ENCODE measurements around the gene ART1. TPM values are rescaled to one million over a fixed set of nuclear protein-coding genes. Genes with fewer than 3 reads are reported as not detected.

ART1 gene
- polyA plus RNA-seq, 1 donor (not counting 4 experiments of a cell fraction or from before 2014, with no cell fraction given), result not detected

DNA sequence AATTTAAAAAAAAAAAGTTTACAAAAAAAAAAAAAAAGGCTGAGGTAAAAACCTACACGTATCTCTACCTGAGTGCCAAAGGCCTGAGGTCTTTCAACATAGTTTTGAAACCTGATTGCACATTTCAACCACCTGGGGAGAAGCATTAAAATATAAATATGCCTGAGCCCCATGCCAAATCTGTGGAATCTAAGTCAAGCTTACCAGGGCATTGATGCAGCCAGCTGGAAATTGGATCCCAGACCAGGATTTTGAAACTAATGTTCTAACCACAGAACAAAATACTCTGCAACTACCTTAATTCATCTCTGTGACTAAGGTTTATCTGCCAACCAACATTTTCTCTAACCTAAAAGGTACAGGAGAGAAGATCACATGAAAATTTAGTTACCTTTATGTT lies 65.0 kb downstream of the ART1 start:
- Histone ChIP-seq H2AFZ (ENCODE audit: control insufficient read depth, low read length) (no peak overlapping the region), H3K27ac (ENCODE audit: control insufficient read depth, insufficient read depth, low read length) (no peak overlapping the region), H3K4me2 (ENCODE audit: control insufficient read depth, extremely low read depth, insufficient read depth, low read depth, low read length) (no peak overlapping the region), H3K79me2 (ENCODE audit: control insufficient read depth, insufficient read depth, low read length) (no peaks in the 10 kb centered on the region), H3K4me1 (ENCODE audit: control insufficient read depth, extremely low read depth, insufficient read depth, low read length) (no peaks in the 10 kb centered on the region), H3K9me3 (ENCODE audit: control insufficient read depth, low read depth, low read length) (no peaks in the 10 kb centered on the region), H3K9ac (ENCODE audit: control insufficient read depth, extremely low read depth, insufficient read depth, low read length) (no peak overlapping the region), H3K9me1 (ENCODE audit: control insufficient read depth, extremely low read depth, insufficient read depth, low read length) (no peaks in the 10 kb centered on the region), H3K36me3 (ENCODE audit: control insufficient read depth in 2 of 2, extremely low read depth in 1 of 2, insufficient read depth in 2 of 2, low read length in 2 of 2) (peaks cover 14 to 32% of the 10 kb centered on the region in 2 experiments), H3K27me3 (ENCODE audit: control insufficient read depth, extremely low read depth, insufficient read depth, low read length) (no peaks in the 10 kb centered on the region), H4K20me1 (ENCODE audit: control insufficient read depth, extremely low read depth, insufficient read depth, low read length) (no peaks in the 10 kb centered on the region), H3K4me3 (ENCODE audit: control insufficient read depth in 2 of 3, extremely low read depth in 1 of 3, insufficient read depth in 2 of 3, low read depth in 1 of 3, low read length in 3 of 3) (no peak overlapping the region)
- dilution Hi-C loops (cut with MboI; ENCODE audit: extremely low pct_ligation_motif_present, low sequenced_read_pairs), result no loop called here
- FAIRE-seq (no peak), DNase-seq (ENCODE audit: low read depth, low spot score) (no peak)
- no peak for TF ChIP-seq EZH2 (IDR thresholded peaks at IDR 0.05; ENCODE audit: low read length)
- TF ChIP-seq, protein P1, sequence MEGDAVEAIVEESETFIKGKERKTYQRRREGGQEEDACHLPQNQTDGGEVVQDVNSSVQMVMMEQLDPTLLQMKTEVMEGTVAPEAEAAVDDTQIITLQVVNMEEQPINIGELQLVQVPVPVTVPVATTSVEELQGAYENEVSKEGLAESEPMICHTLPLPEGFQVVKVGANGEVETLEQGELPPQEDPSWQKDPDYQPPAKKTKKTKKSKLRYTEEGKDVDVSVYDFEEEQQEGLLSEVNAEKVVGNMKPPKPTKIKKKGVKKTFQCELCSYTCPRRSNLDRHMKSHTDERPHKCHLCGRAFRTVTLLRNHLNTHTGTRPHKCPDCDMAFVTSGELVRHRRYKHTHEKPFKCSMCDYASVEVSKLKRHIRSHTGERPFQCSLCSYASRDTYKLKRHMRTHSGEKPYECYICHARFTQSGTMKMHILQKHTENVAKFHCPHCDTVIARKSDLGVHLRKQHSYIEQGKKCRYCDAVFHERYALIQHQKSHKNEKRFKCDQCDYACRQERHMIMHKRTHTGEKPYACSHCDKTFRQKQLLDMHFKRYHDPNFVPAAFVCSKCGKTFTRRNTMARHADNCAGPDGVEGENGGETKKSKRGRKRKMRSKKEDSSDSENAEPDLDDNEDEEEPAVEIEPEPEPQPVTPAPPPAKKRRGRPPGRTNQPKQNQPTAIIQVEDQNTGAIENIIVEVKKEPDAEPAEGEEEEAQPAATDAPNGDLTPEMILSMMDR (optimal IDR thresholded peaks at IDR 0.05 in 1 of 3, IDR thresholded peaks at IDR 0.05 in 1 of 3, conservative IDR thresholded peaks at IDR 0.05 in 1 of 3; ENCODE audit: extremely low read depth in 1 of 3, insufficient read depth in 2 of 3, low read length in 3 of 3), result no peak

DNA sequence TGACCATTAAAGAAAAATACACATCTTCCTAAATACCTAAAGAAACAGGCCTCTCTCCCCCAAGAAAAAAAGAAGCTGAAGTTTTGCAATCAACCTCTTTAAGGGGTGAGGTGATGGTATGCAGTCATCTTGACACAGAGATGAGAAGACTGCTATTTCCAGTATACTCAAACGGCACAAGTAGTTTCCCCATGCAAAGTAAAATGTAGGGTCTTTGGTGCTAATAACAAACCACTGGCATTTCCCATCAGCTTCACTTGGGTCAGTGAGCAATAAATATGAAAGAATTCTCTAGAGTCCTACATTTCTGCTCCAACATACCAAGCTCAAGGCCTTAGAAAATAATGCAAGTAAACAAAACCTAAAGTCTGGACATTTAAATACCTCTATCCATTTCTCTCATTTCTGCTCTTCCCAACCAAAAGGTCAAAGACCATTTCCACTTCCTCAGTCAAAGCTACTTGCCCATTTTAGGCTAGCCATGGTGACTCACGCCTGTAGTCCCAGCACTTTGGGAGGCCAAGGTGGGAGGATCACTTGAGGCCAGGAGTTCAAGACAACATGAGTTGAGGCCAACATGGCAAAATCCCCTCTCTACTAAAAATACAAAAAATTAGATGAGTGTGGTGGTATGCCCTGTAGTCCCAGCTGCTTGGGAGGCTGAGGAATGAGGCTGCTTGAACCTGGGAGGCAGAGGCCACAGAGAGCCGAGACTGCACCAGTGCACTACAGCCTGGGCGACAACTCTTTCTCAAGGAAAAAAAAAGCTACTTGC lies 65.7 kb downstream of the ART1 start:
- no peaks in the 10 kb centered on the region for H4K20me1 ChIP-seq (ENCODE audit: control insufficient read depth, extremely low read depth, insufficient read depth, low read length)
- H3K9me1 ChIP-seq (ENCODE audit: control insufficient read depth, extremely low read depth, insufficient read depth, low read length), result no peaks in the 10 kb centered on the region
- FAIRE-seq, result no peak
- no peaks in the 10 kb centered on the region for H3K27me3 ChIP-seq (ENCODE audit: control insufficient read depth, extremely low read depth, insufficient read depth, low read length)
- dilution Hi-C loops (cut with MboI; ENCODE audit: extremely low pct_ligation_motif_present, low sequenced_read_pairs), result no loop called here
- no peak for DNase-seq (ENCODE audit: low read depth, low spot score)
- no peak overlapping the region for H2AFZ ChIP-seq (ENCODE audit: control insufficient read depth, low read length)
- H3K27ac ChIP-seq (ENCODE audit: control insufficient read depth, insufficient read depth, low read length), result no peak overlapping the region
- H3K4me2 ChIP-seq (ENCODE audit: control insufficient read depth, extremely low read depth, insufficient read depth, low read depth, low read length), result no peak overlapping the region
- H3K4me3 ChIP-seq (ENCODE audit: control insufficient read depth in 2 of 3, extremely low read depth in 1 of 3, insufficient read depth in 2 of 3, low read depth in 1 of 3, low read length in 3 of 3), result no peak overlapping the region
- H3K9ac ChIP-seq (ENCODE audit: control insufficient read depth, extremely low read depth, insufficient read depth, low read length), result no peak overlapping the region
- peaks cover 12 to 34% of the 10 kb centered on the region in 2 experiments for H3K36me3 ChIP-seq (ENCODE audit: control insufficient read depth in 2 of 2, extremely low read depth in 1 of 2, insufficient read depth in 2 of 2, low read length in 2 of 2)
- no peak for TF ChIP-seq EZH2 (IDR thresholded peaks at IDR 0.05; ENCODE audit: low read length)
- TF ChIP-seq, protein P1 (optimal IDR thresholded peaks at IDR 0.05 in 1 of 3, IDR thresholded peaks at IDR 0.05 in 1 of 3, conservative IDR thresholded peaks at IDR 0.05 in 1 of 3; ENCODE audit: extremely low read depth in 1 of 3, insufficient read depth in 2 of 3, low read length in 3 of 3), result no peak
- no peaks in the 10 kb centered on the region for H3K4me1 ChIP-seq (ENCODE audit: control insufficient read depth, extremely low read depth, insufficient read depth, low read length)
- no peaks in the 10 kb centered on the region for H3K9me3 ChIP-seq (ENCODE audit: control insufficient read depth, low read depth, low read length)
- no peaks in the 10 kb centered on the region for H3K79me2 ChIP-seq (ENCODE audit: control insufficient read depth, insufficient read depth, low read length)
